PFSK-1 (cell line): ENCODE data around the gene UVSSA.

Experiments
- POLR2AphosphoS5 ChIP-seq: IDR thresholded peaks from 2 replicates; pipeline ENCODE4 v1.6.1; 2012; ENCODE audit warnings: low read depth, mild to moderate bottlenecking, control low read depth, low read length, moderate library complexity
- SIN3A ChIP-seq: IDR thresholded peaks from 2 replicates; pipeline ENCODE4 v1.6.1; 2012; ENCODE audit warnings: mild to moderate bottlenecking, low read length, moderate library complexity, borderline replicate concordance; ENCODE audit not compliant: insufficient read depth
- TAF1 ChIP-seq: IDR thresholded peaks from 2 replicates; pipeline ENCODE4 v1.6.1; 2012; ENCODE audit warnings: low read length, control low read depth, borderline replicate concordance; ENCODE audit not compliant: insufficient read depth

GRCh38 chr4:1358421-1359143 lies 11.6 kb downstream of the UVSSA start:
- TF ChIP-seq POLR2AphosphoS5 (no peak), TAF1 (no peak), SIN3A (no peak)
